ENCODE measurements around the gene PLXDC2.

Gene PLXDC2

DNA sequence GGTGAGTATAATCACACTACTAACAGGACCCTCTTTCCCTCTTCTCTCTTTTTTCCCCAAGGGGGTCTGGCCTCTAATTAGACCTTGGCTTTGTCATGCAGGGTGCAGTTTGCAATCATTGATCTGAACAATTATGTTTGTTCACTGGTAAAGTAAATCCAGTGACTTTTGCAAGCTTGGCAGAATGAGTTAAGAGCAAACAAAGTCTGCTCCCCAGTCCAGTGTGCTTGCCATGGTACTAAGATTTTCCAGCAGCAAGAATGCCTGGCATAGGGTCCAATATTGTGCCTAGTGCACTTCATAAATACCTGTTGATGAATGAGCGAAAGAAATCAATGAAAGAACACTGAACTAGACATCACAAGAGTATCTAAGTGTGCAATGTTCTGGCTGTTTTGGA lies 43.9 kb downstream of the PLXDC2 start:
- Histone ChIP-seq H3K27me3 (no peaks in the 10 kb centered on the region), H3K36me3 (no peaks in the 10 kb centered on the region), H3K9me3 (no peaks in the 10 kb centered on the region), H3K4me1 (peaks cover 0 to 71% (median 5%) of the 10 kb centered on the region in 4 donors), H3K4me3 (no peak overlapping the region), H3K27ac (no peak overlapping the region)
- intact Hi-C loops (cut with DNase I; ENCODE audit: low total_unique reads), result no loop called here
- TF ChIP-seq, protein P1, sequence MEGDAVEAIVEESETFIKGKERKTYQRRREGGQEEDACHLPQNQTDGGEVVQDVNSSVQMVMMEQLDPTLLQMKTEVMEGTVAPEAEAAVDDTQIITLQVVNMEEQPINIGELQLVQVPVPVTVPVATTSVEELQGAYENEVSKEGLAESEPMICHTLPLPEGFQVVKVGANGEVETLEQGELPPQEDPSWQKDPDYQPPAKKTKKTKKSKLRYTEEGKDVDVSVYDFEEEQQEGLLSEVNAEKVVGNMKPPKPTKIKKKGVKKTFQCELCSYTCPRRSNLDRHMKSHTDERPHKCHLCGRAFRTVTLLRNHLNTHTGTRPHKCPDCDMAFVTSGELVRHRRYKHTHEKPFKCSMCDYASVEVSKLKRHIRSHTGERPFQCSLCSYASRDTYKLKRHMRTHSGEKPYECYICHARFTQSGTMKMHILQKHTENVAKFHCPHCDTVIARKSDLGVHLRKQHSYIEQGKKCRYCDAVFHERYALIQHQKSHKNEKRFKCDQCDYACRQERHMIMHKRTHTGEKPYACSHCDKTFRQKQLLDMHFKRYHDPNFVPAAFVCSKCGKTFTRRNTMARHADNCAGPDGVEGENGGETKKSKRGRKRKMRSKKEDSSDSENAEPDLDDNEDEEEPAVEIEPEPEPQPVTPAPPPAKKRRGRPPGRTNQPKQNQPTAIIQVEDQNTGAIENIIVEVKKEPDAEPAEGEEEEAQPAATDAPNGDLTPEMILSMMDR (IDR thresholded peaks at IDR 0.05), result no peak
- no peak for DNase-seq

DNA sequence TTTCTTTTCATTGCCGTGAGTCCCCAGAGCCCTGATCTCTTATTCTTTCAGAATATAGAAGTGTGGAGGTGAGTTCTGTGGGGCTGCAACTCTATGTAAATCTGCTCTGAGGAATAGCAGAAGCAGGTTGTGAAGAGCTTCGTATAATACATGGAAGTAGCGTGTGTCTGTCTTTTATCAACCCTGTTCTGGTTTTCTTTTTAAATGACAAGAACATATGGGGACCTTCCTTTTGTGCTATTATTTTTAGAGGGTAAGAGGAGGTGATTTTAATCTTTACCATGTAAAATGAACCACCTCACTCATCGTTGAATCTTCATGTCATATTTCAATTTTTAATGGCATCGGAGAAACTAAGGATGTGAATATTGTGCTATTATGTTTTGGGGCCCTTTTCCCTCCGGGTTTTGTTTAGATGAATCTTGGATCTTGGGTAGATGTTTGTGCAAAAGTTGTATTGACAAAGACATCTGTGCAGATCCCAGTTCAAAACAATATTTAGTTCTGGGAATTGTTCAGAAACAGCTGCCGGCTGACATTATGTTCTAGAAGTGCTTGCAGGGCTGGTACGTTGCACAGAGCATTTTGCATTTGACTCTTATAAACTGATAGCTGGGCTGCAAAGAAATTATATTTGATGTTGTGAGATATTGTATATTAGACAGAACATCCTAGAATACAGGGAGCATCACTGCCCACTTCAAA lies 46.7 kb downstream of the PLXDC2 start:
- Histone ChIP-seq H3K27me3 (no peaks in the 10 kb centered on the region), H3K4me3 (no peak overlapping the region), H3K27ac (no peak overlapping the region), H3K36me3 (no peaks in the 10 kb centered on the region), H3K9me3 (no peaks in the 10 kb centered on the region), H3K4me1 (peaks cover 0 to 55% (median 3%) of the 10 kb centered on the region in 4 donors)
- no peak for DNase-seq
- TF ChIP-seq, protein P1 (IDR thresholded peaks at IDR 0.05), result no peak
- intact Hi-C loops (cut with DNase I; ENCODE audit: low total_unique reads), result no loop called here

DNA sequence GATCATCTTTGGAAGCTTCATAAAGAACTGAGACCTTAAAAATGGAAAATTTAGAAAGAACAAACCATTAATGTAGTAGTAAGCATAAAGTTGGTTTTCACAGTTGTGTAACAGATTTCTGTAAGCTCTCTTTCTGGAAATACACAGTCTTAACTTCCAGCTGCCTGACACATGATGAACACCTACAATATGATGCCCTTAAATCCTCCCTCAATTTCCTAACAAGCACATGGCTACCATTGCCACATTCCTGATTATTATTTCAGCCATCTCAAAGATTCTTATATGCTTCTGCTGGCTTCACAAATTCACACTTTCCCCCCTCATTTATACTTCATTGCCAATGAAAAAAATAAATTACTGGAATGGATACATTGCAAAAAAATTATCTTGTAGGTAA lies 49.4 kb downstream of the PLXDC2 start:
- Histone ChIP-seq H3K4me3 (no peak overlapping the region), H3K27ac (no peak overlapping the region), H3K27me3 (no peaks in the 10 kb centered on the region), H3K36me3 (no peaks in the 10 kb centered on the region), H3K9me3 (no peaks in the 10 kb centered on the region), H3K4me1 (peaks cover 0 to 39% (median 0%) of the 10 kb centered on the region in 4 donors)
- intact Hi-C loops (cut with DNase I; ENCODE audit: low total_unique reads), result no loop called here
- TF ChIP-seq, protein P1 (IDR thresholded peaks at IDR 0.05), result no peak
- DNase-seq, result no peak

DNA sequence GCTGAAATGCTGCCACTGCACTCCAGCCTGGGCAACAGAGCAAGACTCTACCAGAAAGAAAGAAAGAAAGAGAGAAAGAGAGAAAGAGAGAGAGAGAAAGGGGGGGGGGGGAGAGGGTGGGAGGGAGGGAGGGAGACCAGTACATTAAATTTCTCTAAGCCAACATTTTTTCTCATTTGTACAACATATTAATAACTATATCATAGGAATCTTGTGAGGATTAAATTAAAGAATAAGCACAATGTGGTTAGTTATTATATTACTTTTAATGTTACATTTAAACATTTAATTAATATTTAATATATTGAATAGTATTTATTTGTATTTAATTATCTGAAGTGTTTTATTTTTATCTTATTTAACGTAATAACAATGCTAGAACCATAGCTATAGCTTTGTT lies 53.1 kb downstream of the PLXDC2 start:
- TF ChIP-seq, protein P1 (IDR thresholded peaks at IDR 0.05), result no peak
- intact Hi-C loops (cut with DNase I; ENCODE audit: low total_unique reads), result no loop called here

DNA sequence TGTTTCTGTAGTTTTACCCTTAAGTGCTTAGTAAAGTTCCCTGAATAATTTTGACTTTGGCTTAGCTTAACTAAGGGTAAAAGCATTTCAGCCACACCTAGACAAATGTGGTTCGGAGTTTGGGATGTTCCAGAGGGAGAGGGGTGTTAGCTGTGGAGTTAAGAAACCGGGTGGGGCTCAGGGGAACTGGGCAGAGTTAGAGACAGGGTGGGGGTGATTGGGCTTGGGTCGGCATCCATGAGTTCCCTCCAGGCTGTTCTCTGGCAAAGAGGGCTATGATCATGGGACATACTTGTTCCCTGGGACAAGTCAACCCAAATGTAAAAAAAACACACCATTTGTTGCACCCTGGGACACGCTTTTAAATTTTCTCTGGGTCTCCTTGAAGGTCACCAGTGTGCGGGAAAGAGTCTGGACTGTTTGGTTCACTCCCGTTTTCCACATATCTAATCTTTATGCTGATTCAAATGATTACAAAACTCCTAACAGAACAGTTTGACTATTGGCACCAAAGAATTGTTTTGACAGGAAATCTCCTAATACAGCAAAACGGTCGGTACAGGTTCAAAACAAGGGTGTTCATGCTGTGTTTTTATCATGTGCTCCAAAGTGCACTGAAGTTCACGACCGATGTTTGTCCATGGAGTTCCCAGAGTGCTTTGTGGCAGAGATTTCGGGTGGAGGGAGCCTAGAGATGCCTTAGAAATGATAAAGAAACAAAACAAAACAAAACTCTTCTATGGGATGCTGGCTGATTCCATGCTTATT lies 56.5 kb downstream of the PLXDC2 start:
- intact Hi-C loops (cut with DNase I; ENCODE audit: low total_unique reads), result no loop called here
- peak overlapping the region in 1 of 2 donors; percentile 23 for H3K27ac ChIP-seq
- TF ChIP-seq, protein P1 (IDR thresholded peaks at IDR 0.05), result no peak
- DNase-seq, result peak in 1 of 2 donors; percentile 24
- no peaks in the 10 kb centered on the region for H3K27me3 ChIP-seq
- H3K4me3 ChIP-seq, result no peak overlapping the region
- no peaks in the 10 kb centered on the region for H3K36me3 ChIP-seq
- H3K9me3 ChIP-seq, result no peaks in the 10 kb centered on the region
- peaks cover 0 to 55% (median 8%) of the 10 kb centered on the region in 4 donors for H3K4me1 ChIP-seq

More for the DNA sequence above, 53.1 kb downstream of the PLXDC2 start:
- H3K36me3 ChIP-seq, result no peaks in the 10 kb centered on the region
- H3K9me3 ChIP-seq, result no peaks in the 10 kb centered on the region
- no peak overlapping the region for H3K4me3 ChIP-seq
- no peak for DNase-seq
- H3K27me3 ChIP-seq, result no peaks in the 10 kb centered on the region
- H3K4me1 ChIP-seq, result peaks cover 0 to 33% (median 5%) of the 10 kb centered on the region in 4 donors
- H3K27ac ChIP-seq, result no peak overlapping the region

Data from tibial artery (tissue), 4 donors.